Gastrocnemius medialis (tissue), 4 donors: ENCODE measurements around the gene CEP83. TPM values are rescaled to one million over a fixed set of nuclear protein-coding genes. Genes with fewer than 3 reads are reported as not detected.

Source experiments
- ATAC-seq, 2 donors: fragments of 150-250 bp; one replicate each; pipeline ENCODE4 v1.9.1; 2016
- DNase-seq, 2 donors: peaks; one replicate each; pipeline ENCODE4 v3.0.0-alpha.2; 2019
- H3K27ac ChIP-seq, 4 donors: fragments of 200-600 bp; sonication (generic); 1 replicate in 1 of 4; 2 replicates in 3 of 4; pipeline ENCODE4 v1.5.1; 2016 to 2018; ENCODE audit warnings: mild to moderate bottlenecking in 2 of 4, moderate library complexity in 1 of 4
- H3K27me3 ChIP-seq, 3 donors: fragments of 200-600 bp; sonication (generic) in 2 of 3; 1 replicate in 1 of 3; 2 replicates in 2 of 3; pipeline versions ENCODE4 v1.5.1 to v1.6.0; 2016 to 2019; ENCODE audit warnings: mild to moderate bottlenecking in 1 of 3, moderate library complexity in 1 of 3
- H3K36me3 ChIP-seq, 2 donors: fragments of 200-600 bp; sonication (generic) in 1 of 2; one replicate each; pipeline ENCODE4 v1.5.1; 2017 to 2018
- H3K4me1 ChIP-seq, 2 donors: fragments of 200-600 bp; sonication (generic) in 1 of 2; one replicate each; pipeline ENCODE4 v1.5.1; 2016 to 2017; ENCODE audit warnings: mild to moderate bottlenecking in 2 of 2
- H3K4me3 ChIP-seq, 4 donors: fragments of 200-600 bp; sonication (generic) in 3 of 4; 1 replicate in 1 of 4; 2 replicates in 3 of 4; pipeline ENCODE4 v1.5.1; 2016 to 2019; ENCODE audit warnings: mild to moderate bottlenecking in 2 of 4
- H3K9me3 ChIP-seq, 3 donors: fragments of 200-600 bp; sonication (generic) in 2 of 3; 1 replicate in 1 of 3; 2 replicates in 2 of 3; pipeline ENCODE4 v1.5.1; 2016 to 2019
- CTCF ChIP-seq, 5 experiments: fragments of 450-650 bp in 3 of 5; fragments of 200-600 bp in 2 of 5; sonication (generic) in 2 of 5; IDR thresholded peaks in 4 of 5; conservative IDR thresholded peaks in 1 of 5; 1 replicate in 4 of 5; 2 replicates in 1 of 5; pipeline ENCODE4 v1.5.1; 2016 to 2019; ENCODE audit warnings: antibody characterized with exemption in 5 of 5, mild to moderate bottlenecking in 3 of 5, moderate library complexity in 3 of 5
- POLR2A ChIP-seq, 2 donors: fragments of 450-650 bp; IDR thresholded peaks; one replicate each; pipeline ENCODE4 v1.6.1; 2017; ENCODE audit warnings: antibody characterized with exemption in 2 of 2, mild to moderate bottlenecking in 2 of 2, moderate library complexity in 2 of 2
- in situ Hi-C, 4 donors: fragments of 200-750 bp; cut with MboI; loops; one replicate each; pipeline versions ENCODE4 v1.15.0 to v1.8.0; 2017; ENCODE audit warnings: low sequenced_read_pairs in 4 of 4
- intact Hi-C: fragments of 100-400 bp; cut with DNase I; formaldehyde crosslinking; loops from one replicate; pipeline ENCODE4 v1.15.1; 2023; ENCODE audit warnings: low total_unique reads
- total RNA-seq, 4 donors: library from RNA; depleted of rRNA; stranded (reverse); fragments of >200 nt; gene quantifications; one replicate each; pipeline versions ENCODE4 v1.1.0 to v1.2.3, GENCODE V29; 2016

CEP83 gene
- total RNA-seq, 4 donors from 2014 or later = 3.5 to 19.5 (median 11.2) TPM

- ATAC-seq = no peak
- in situ Hi-C loops (no loop called here), intact Hi-C loops (no loop called here)
- Histone ChIP-seq H3K27ac (no peak overlapping the region), H3K9me3 (no peaks in the 10 kb centered on the region), H3K4me1 (peaks cover 8 to 9% of the 10 kb centered on the region in 2 donors), H3K27me3 (no peaks in the 10 kb centered on the region), H3K36me3 (peaks cover 0 to 17% of the 10 kb centered on the region in 2 donors), H3K4me3 (no peak overlapping the region)
- no peak for DNase-seq
- TF ChIP-seq POLR2A (IDR thresholded peaks at IDR 0.05) (no peak), CTCF (IDR thresholded peaks at IDR 0.05 in 4 of 5, conservative IDR thresholded peaks at IDR 0.05 in 1 of 5) (no peak)
These were observed 80.1 kb downstream of the CEP83 start for GRCh38 chr12:94379479-94380113.

- Histone ChIP-seq H3K27me3 (no peaks in the 10 kb centered on the region), H3K27ac (no peak overlapping the region), H3K36me3 (peaks cover 0 to 16% of the 10 kb centered on the region in 2 donors), H3K9me3 (no peaks in the 10 kb centered on the region), H3K4me3 (no peak overlapping the region), H3K4me1 (peaks cover 8 to 9% of the 10 kb centered on the region in 2 donors)
- ATAC-seq (no peak), DNase-seq (no peak)
- no peak for TF ChIP-seq POLR2A (IDR thresholded peaks at IDR 0.05)
- no peak for TF ChIP-seq CTCF (IDR thresholded peaks at IDR 0.05 in 4 of 5, conservative IDR thresholded peaks at IDR 0.05 in 1 of 5)
- in situ Hi-C loops = no loop called here
- intact Hi-C loops = no loop called here
These were observed 82.1 kb downstream of the CEP83 start for GRCh38 chr12:94377599-94377998.

GRCh38 chr12:94374124-94374523, 85.5 kb downstream of the CEP83 start:
- intact Hi-C loops = no loop called here
- Histone ChIP-seq H3K36me3 (peaks cover 0 to 16% of the 10 kb centered on the region in 2 donors), H3K4me3 (no peak overlapping the region), H3K27ac (no peak overlapping the region), H3K27me3 (no peaks in the 10 kb centered on the region), H3K9me3 (no peaks in the 10 kb centered on the region), H3K4me1 (no peaks in the 10 kb centered on the region)
- in situ Hi-C loops = no loop called here
- TF ChIP-seq CTCF (IDR thresholded peaks at IDR 0.05 in 4 of 5, conservative IDR thresholded peaks at IDR 0.05 in 1 of 5) (no peak), POLR2A (IDR thresholded peaks at IDR 0.05) (no peak)
- DNase-seq (no peak), ATAC-seq (no peak)

GRCh38 chr12:94372461-94372860, 87.2 kb downstream of the CEP83 start:
- no peak for ATAC-seq
- Histone ChIP-seq H3K4me1 (no peaks in the 10 kb centered on the region), H3K36me3 (peaks cover 0 to 12% of the 10 kb centered on the region in 2 donors), H3K4me3 (no peak overlapping the region), H3K9me3 (no peaks in the 10 kb centered on the region), H3K27ac (no peak overlapping the region), H3K27me3 (no peaks in the 10 kb centered on the region)
- intact Hi-C loops = no loop called here
- DNase-seq = no peak
- TF ChIP-seq POLR2A (IDR thresholded peaks at IDR 0.05) = no peak
- no peak for TF ChIP-seq CTCF (IDR thresholded peaks at IDR 0.05 in 4 of 5, conservative IDR thresholded peaks at IDR 0.05 in 1 of 5)
- in situ Hi-C loops = no loop called here

GRCh38 chr12:94362653-94363052, 97.0 kb downstream of the CEP83 start:
- TF ChIP-seq CTCF (IDR thresholded peaks at IDR 0.05 in 4 of 5, conservative IDR thresholded peaks at IDR 0.05 in 1 of 5) (no peak), POLR2A (IDR thresholded peaks at IDR 0.05) (no peak)
- intact Hi-C loops = no loop called here
- no peak for ATAC-seq

More at GRCh38 chr12:94362653-94363052, 97.0 kb downstream of the CEP83 start:
- DNase-seq = no peak
- H3K36me3 ChIP-seq = peaks cover 0 to 15% of the 10 kb centered on the region in 2 donors
- no peaks in the 10 kb centered on the region for H3K27me3 ChIP-seq
- H3K4me3 ChIP-seq = no peak overlapping the region
- no peaks in the 10 kb centered on the region for H3K9me3 ChIP-seq
- H3K4me1 ChIP-seq = no peaks in the 10 kb centered on the region
- in situ Hi-C loops = no loop called here
- H3K27ac ChIP-seq = no peak overlapping the region
